ENCODE results near the gene SPDEF. TPM values are rescaled to one million over a fixed set of nuclear protein-coding genes. Genes with fewer than 3 reads are reported as not detected.

The SPDEF gene
- total RNA-seq, 4 donors from 2014 or later = 0.19 TPM; not detected in 3

GRCh38 chr6:34529665-34530327 lies 26.3 kb downstream of the SPDEF start:
- no peak for DNase-seq (ENCODE audit: low spot score)

GRCh38 chr6:34528996-34529664 lies 27.0 kb downstream of the SPDEF start:
- TF ChIP-seq CTCF (IDR thresholded peaks at IDR 0.05) = no peak
- DNase-seq (ENCODE audit: low spot score) (no peak), ATAC-seq (ENCODE audit: low FRiP score) (no peak)

More at GRCh38 chr6:34529665-34530327, 26.3 kb downstream of the SPDEF start:
- no peak for ATAC-seq (ENCODE audit: low FRiP score)
- no peak for TF ChIP-seq CTCF (IDR thresholded peaks at IDR 0.05)

- no peak for TF ChIP-seq CTCF (IDR thresholded peaks at IDR 0.05)
- DNase-seq (ENCODE audit: low spot score) = no peak
- no peak for ATAC-seq (ENCODE audit: low FRiP score)
Measured at GRCh38 chr6:34527751-34528670, 28.1 kb downstream of the SPDEF start.

- peak in 2 of 3 donors; percentile 9 to 20 for TF ChIP-seq CTCF (IDR thresholded peaks at IDR 0.05)
- DNase-seq (ENCODE audit: low spot score) = peak; percentile 89
- peak; percentile 91 for ATAC-seq (ENCODE audit: low FRiP score)
Measured at GRCh38 chr6:34526992-34527728, 29.0 kb downstream of the SPDEF start.

- no peak for TF ChIP-seq CTCF (IDR thresholded peaks at IDR 0.05)
- ATAC-seq (ENCODE audit: low FRiP score) (no peak), DNase-seq (ENCODE audit: low spot score) (no peak)
Measured at GRCh38 chr6:34526241-34526972, 29.7 kb downstream of the SPDEF start.

Measured in omental fat pad (tissue), 4 donors.